ENCODE measurements around the gene NPIPA1.
"Not testable (repeated sequence)": the region's sequence is repeated elsewhere in the genome, so short reads cannot be mapped to it uniquely, and the experiment has no call there.

The NPIPA1 gene

GRCh38 chr16:14930246-14930645 is 7.0 kb upstream of the NPIPA1 start:
- DNase-seq (ENCODE audit: low spot score): not testable (repeated sequence)

- DNase-seq (ENCODE audit: low spot score): not testable (repeated sequence)
Observed at GRCh38 chr16:14930971-14931370, 6.3 kb upstream of the NPIPA1 start.

- DNase-seq (ENCODE audit: low spot score): not testable (repeated sequence)
Observed at GRCh38 chr16:14932581-14933375, 4.5 kb upstream of the NPIPA1 start.

- not testable (repeated sequence) for DNase-seq (ENCODE audit: low spot score)
Observed at GRCh38 chr16:14937994-14938393, 751 bp downstream of the NPIPA1 start.

GRCh38 chr16:14942686-14943085 is 5.4 kb downstream of the NPIPA1 start:
- DNase-seq (ENCODE audit: low spot score): not testable (repeated sequence)

- no peak for DNase-seq (ENCODE audit: low spot score)
Observed at GRCh38 chr16:14955546-14956231, 18.4 kb downstream of the NPIPA1 start.

GRCh38 chr16:14957576-14958322 is 20.5 kb downstream of the NPIPA1 start:
- no peak for DNase-seq (ENCODE audit: low spot score)

GRCh38 chr16:14958323-14958600 is 21.0 kb downstream of the NPIPA1 start:
- no peak for DNase-seq (ENCODE audit: low spot score)

- DNase-seq (ENCODE audit: low spot score): no peak
Observed at GRCh38 chr16:14958970-14959369, 21.7 kb downstream of the NPIPA1 start.

- DNase-seq (ENCODE audit: low spot score): no peak
Observed at GRCh38 chr16:14961405-14962186, 24.4 kb downstream of the NPIPA1 start.

GRCh38 chr16:14963281-14964173 is 26.3 kb downstream of the NPIPA1 start:
- DNase-seq (ENCODE audit: low spot score): no peak

GRCh38 chr16:14965328-14965727 is 28.1 kb downstream of the NPIPA1 start:
- DNase-seq (ENCODE audit: low spot score): no peak

- DNase-seq (ENCODE audit: low spot score): not testable (repeated sequence)
Observed at GRCh38 chr16:14969795-14970194, 32.6 kb downstream of the NPIPA1 start.

GRCh38 chr16:14971621-14972228 is 34.5 kb downstream of the NPIPA1 start:
- not testable (repeated sequence) for DNase-seq (ENCODE audit: low spot score)

GRCh38 chr16:14973785-14974322 is 36.6 kb downstream of the NPIPA1 start:
- DNase-seq (ENCODE audit: low spot score): not testable (repeated sequence)

- peak; percentile 42 for DNase-seq (ENCODE audit: low spot score)
Observed at GRCh38 chr16:14974331-14974655, 37.0 kb downstream of the NPIPA1 start.

GRCh38 chr16:14974656-14975417 is 37.6 kb downstream of the NPIPA1 start, which contains the start of gene PDXDC1:
PDXDC1 (plus strand) TSS chr16:14975026; CDS start chr16:14975200, 174 bp downstream.
- DNase-seq (ENCODE audit: low spot score): peak; percentile 89

GRCh38 chr16:14975418-14976194 is 38.4 kb downstream of the NPIPA1 start:
- DNase-seq (ENCODE audit: low spot score): peak; percentile 39
